Gastroesophageal sphincter (tissue), 3 donors: ENCODE data around the gene ATP9B.

Experiments used
- POLR2A ChIP-seq, 2 donors: fragments of 450-650 bp; IDR thresholded peaks; one replicate each; pipeline ENCODE4 v1.6.1; 2017; ENCODE audit warnings: antibody characterized with exemption in 2 of 2, mild to moderate bottlenecking in 2 of 2, moderate library complexity in 1 of 2
- TF ChIP-seq, protein P1 (sequence below), 4 experiments: fragments of 200-600 bp in 2 of 4; fragments of 450-650 bp in 2 of 4; sonication (generic) in 1 of 4; IDR thresholded peaks; one replicate each; pipeline ENCODE4 v1.5.1; 2017 to 2019; ENCODE audit warnings: antibody characterized with exemption in 4 of 4, mild to moderate bottlenecking in 2 of 4, moderate library complexity in 2 of 4

DNA sequence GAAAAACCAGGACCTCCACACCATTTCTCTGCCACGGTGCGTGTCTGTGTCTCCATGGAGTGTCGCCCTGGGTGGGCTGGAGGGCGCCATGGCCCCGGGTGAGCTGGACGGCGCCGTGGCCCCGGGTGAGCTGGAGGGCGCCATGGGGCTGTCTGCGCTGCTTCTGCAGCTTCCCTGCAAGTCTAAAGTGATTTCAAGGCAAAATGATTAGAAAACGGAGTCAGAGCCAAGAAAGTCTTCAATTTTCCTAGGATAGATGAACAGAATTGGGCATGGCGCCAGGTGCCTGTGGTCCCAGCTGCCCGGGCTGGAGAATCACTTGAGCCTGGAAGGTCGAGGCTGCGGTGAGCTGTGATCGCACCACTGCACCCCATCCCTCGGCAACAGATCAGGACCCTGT lies 298.8 kb downstream of the ATP9B start:
- TF ChIP-seq, protein P1, sequence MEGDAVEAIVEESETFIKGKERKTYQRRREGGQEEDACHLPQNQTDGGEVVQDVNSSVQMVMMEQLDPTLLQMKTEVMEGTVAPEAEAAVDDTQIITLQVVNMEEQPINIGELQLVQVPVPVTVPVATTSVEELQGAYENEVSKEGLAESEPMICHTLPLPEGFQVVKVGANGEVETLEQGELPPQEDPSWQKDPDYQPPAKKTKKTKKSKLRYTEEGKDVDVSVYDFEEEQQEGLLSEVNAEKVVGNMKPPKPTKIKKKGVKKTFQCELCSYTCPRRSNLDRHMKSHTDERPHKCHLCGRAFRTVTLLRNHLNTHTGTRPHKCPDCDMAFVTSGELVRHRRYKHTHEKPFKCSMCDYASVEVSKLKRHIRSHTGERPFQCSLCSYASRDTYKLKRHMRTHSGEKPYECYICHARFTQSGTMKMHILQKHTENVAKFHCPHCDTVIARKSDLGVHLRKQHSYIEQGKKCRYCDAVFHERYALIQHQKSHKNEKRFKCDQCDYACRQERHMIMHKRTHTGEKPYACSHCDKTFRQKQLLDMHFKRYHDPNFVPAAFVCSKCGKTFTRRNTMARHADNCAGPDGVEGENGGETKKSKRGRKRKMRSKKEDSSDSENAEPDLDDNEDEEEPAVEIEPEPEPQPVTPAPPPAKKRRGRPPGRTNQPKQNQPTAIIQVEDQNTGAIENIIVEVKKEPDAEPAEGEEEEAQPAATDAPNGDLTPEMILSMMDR (IDR thresholded peaks at IDR 0.05), result no peak
- TF ChIP-seq POLR2A (IDR thresholded peaks at IDR 0.05), result no peak
